Osteoblast (primary cell): ENCODE measurements around the gene ORC6. TPM values are rescaled to one million over a fixed set of nuclear protein-coding genes. Genes with fewer than 3 reads are reported as not detected.

ENCODE experiments used
- DNase-seq: peaks from one replicate; pipeline ENCODE4 v3.0.0; 2011; ENCODE audit warnings: low spot score, mixed read lengths; ENCODE audit not compliant: insufficient read length; ENCODE audit errors: missing footprints
- H2AFZ ChIP-seq: 2 replicates; pipeline ENCODE4 v1.6.0; 2011; ENCODE audit warnings: mild to moderate bottlenecking, low read length
- H3K27ac ChIP-seq: 2 replicates; pipeline ENCODE4 v1.5.1; 2011; ENCODE audit warnings: mild to moderate bottlenecking, low read depth, low read length, moderate library complexity
- H3K27me3 ChIP-seq: 2 replicates; pipeline ENCODE4 v1.6.0; 2012; ENCODE audit warnings: mild to moderate bottlenecking, control low read depth, inconsistent platforms, low read length, moderate library complexity; ENCODE audit not compliant: insufficient read depth
- H3K36me3 ChIP-seq: 2 replicates; pipeline ENCODE4 v1.5.1; 2011; ENCODE audit warnings: mild to moderate bottlenecking, low read length, control low read depth, moderate library complexity; ENCODE audit not compliant: insufficient read depth
- H3K4me1 ChIP-seq: 2 replicates; pipeline ENCODE4 v1.5.1; 2011; ENCODE audit warnings: mild to moderate bottlenecking, low read length, control low read depth, moderate library complexity; ENCODE audit not compliant: insufficient read depth
- H3K4me2 ChIP-seq: 2 replicates; pipeline ENCODE4 v1.6.0; 2011; ENCODE audit warnings: mild to moderate bottlenecking, low read length; ENCODE audit not compliant: insufficient read depth
- H3K4me3 ChIP-seq: fragments of 200-600 bp; sonication (generic); 3 replicates; pipeline ENCODE4 v1.5.1; 2012; ENCODE audit warnings: mild to moderate bottlenecking, low read length, inconsistent platforms; ENCODE audit not compliant: insufficient read depth
- H3K79me2 ChIP-seq: 2 replicates; pipeline ENCODE4 v1.6.0; 2012; ENCODE audit warnings: mild to moderate bottlenecking, low read length, control low read depth, inconsistent platforms; ENCODE audit not compliant: insufficient read depth
- H3K9me3 ChIP-seq: 2 replicates; pipeline ENCODE4 v1.5.1; 2011; ENCODE audit warnings: low read depth, low read length, control low read depth
- H4K20me1 ChIP-seq: 2 replicates; pipeline ENCODE4 v1.6.0; 2012; ENCODE audit warnings: mild to moderate bottlenecking, low read length, control low read depth; ENCODE audit not compliant: insufficient read depth
- CTCF ChIP-seq: IDR thresholded peaks from 2 replicates; pipeline ENCODE4 v1.5.1; 2011; ENCODE audit warnings: mild to moderate bottlenecking, low read depth, low read length, moderate library complexity; ENCODE audit errors: extremely low read depth
- total RNA-seq: library from RNA; depleted of rRNA; stranded (reverse); fragments of >200 nt; gene quantifications from 2 replicates; pipeline ENCODE4 v1.2.3, GENCODE V29; 2012

The ORC6 gene
- total RNA-seq, 1 donor = 4.0 TPM

GRCh38 chr16:46695937-46696336, 6.5 kb downstream of the ORC6 start:
- peaks cover 9% of the 10 kb centered on the region for H3K4me1 ChIP-seq
- H3K27me3 ChIP-seq = no peaks in the 10 kb centered on the region
- no peaks in the 10 kb centered on the region for H4K20me1 ChIP-seq
- no peak overlapping the region for H3K4me3 ChIP-seq
- peaks cover 24% of the 10 kb centered on the region for H3K36me3 ChIP-seq
- no peak for DNase-seq
- no peak overlapping the region for H3K4me2 ChIP-seq
- H3K27ac ChIP-seq = no peak overlapping the region
- no peak overlapping the region for H2AFZ ChIP-seq
- no peak for TF ChIP-seq CTCF
- H3K9me3 ChIP-seq = no peaks in the 10 kb centered on the region
- H3K79me2 ChIP-seq = peaks cover 13% of the 10 kb centered on the region

- no peak for DNase-seq
- Histone ChIP-seq H3K4me3 (no peak overlapping the region), H3K4me2 (no peak overlapping the region), H3K9me3 (no peaks in the 10 kb centered on the region), H2AFZ (no peak overlapping the region), H3K79me2 (peaks cover 2% of the 10 kb centered on the region), H4K20me1 (no peaks in the 10 kb centered on the region), H3K36me3 (peaks cover 24% of the 10 kb centered on the region), H3K27ac (no peak overlapping the region), H3K27me3 (no peaks in the 10 kb centered on the region), H3K4me1 (no peaks in the 10 kb centered on the region)
- TF ChIP-seq CTCF = no peak
Observed at GRCh38 chr16:46696957-46697356, 7.5 kb downstream of the ORC6 start.

GRCh38 chr16:46700048-46700447, 10.6 kb downstream of the ORC6 start:
- no peaks in the 10 kb centered on the region for H3K9me3 ChIP-seq
- H3K4me3 ChIP-seq = no peak overlapping the region
- no peak overlapping the region for H3K27ac ChIP-seq
- H3K4me1 ChIP-seq = no peaks in the 10 kb centered on the region
- peaks cover 17% of the 10 kb centered on the region for H3K36me3 ChIP-seq
- no peak overlapping the region for H3K4me2 ChIP-seq
- no peaks in the 10 kb centered on the region for H3K27me3 ChIP-seq
- no peak for DNase-seq
- no peak for TF ChIP-seq CTCF
- no peaks in the 10 kb centered on the region for H4K20me1 ChIP-seq
- no peaks in the 10 kb centered on the region for H3K79me2 ChIP-seq
- H2AFZ ChIP-seq = no peak overlapping the region

- no peak overlapping the region for H3K4me2 ChIP-seq
- H3K4me3 ChIP-seq = no peak overlapping the region
- no peaks in the 10 kb centered on the region for H3K79me2 ChIP-seq
- H3K27ac ChIP-seq = no peak overlapping the region
- DNase-seq = no peak
- no peak overlapping the region for H2AFZ ChIP-seq
- no peaks in the 10 kb centered on the region for H3K4me1 ChIP-seq
- H3K9me3 ChIP-seq = no peaks in the 10 kb centered on the region
- H4K20me1 ChIP-seq = no peaks in the 10 kb centered on the region
- peaks cover 10% of the 10 kb centered on the region for H3K36me3 ChIP-seq
- no peaks in the 10 kb centered on the region for H3K27me3 ChIP-seq
- TF ChIP-seq CTCF = no peak
Observed at GRCh38 chr16:46701615-46702014, 12.2 kb downstream of the ORC6 start.
